Spleen (tissue), 7 donors: ENCODE data around the gene SLC39A13.

Source experiments
- CTCF ChIP-seq, 11 experiments: fragments of 200-600 bp in 7 of 11; fragments of 450-650 bp in 4 of 11; sonication (generic) in 4 of 11; IDR thresholded peaks in 8 of 11; conservative IDR thresholded peaks in 3 of 11; 1 replicate in 7 of 11; 2 replicates in 4 of 11; pipeline versions ENCODE4 v1.4.0 to v1.8.0; 2016 to 2021; ENCODE audit warnings: antibody characterized with exemption in 11 of 11, inconsistent platforms in 4 of 11, mild to moderate bottlenecking in 1 of 11
- POLR2A ChIP-seq, 3 donors: fragments of 450-650 bp; IDR thresholded peaks; one replicate each; pipeline ENCODE4 v1.5.1; 2017; ENCODE audit warnings: antibody characterized with exemption in 3 of 3, mild to moderate bottlenecking in 1 of 3
- POLR2AphosphoS5 ChIP-seq, 3 donors: sonication (generic); formaldehyde crosslinking; IDR thresholded peaks; one replicate each; pipeline ENCODE4 v1.5.1; 2017; ENCODE audit warnings: antibody characterized with exemption in 3 of 3
- donor health status: DM: no; HTN: no; CAD: no; lungs with moderate emphysema.
- donor health status: DM: no; HTN: no; CAD: no.
- donor health status: DM: no; HTN: no; CAD: no.

- TF ChIP-seq CTCF (IDR thresholded peaks at IDR 0.05 in 8 of 11, conservative IDR thresholded peaks at IDR 0.05 in 3 of 11) = no peak
- TF ChIP-seq POLR2A (IDR thresholded peaks at IDR 0.05) = no peak
- TF ChIP-seq POLR2AphosphoS5 (IDR thresholded peaks at IDR 0.05) = no peak
Measured at GRCh38 chr11:47449541-47449940, 41.2 kb downstream of the SLC39A13 start.
